ENCODE results near the gene PEX10. TPM values are rescaled to one million over a fixed set of nuclear protein-coding genes. Genes with fewer than 3 reads are reported as not detected.

The PEX10 gene
- polyA plus RNA-seq, 1 donor from 2014 or later: 30.1 TPM

GRCh38 chr1:2358651-2359640 is 53.4 kb downstream of the PEX10 start:
- no peak overlapping the region for H3K9ac ChIP-seq (ENCODE audit: low read length)
- H3F3A ChIP-seq (ENCODE audit: insufficient read depth, low read length, poor library complexity, severe bottlenecking): no peaks in the 10 kb centered on the region
- H3K79me2 ChIP-seq (replicated peaks; ENCODE audit: insufficient read depth, low read length): no peaks in the 10 kb centered on the region
- H3K4me3 ChIP-seq (ENCODE audit: low read length): no peak overlapping the region
- no peak overlapping the region for H2AFZ ChIP-seq (ENCODE audit: low read depth, low read length)
- H3K9me3 ChIP-seq (ENCODE audit: low read length): no peaks in the 10 kb centered on the region
- H3K9me2 ChIP-seq (ENCODE audit: insufficient read depth, low read length): no peaks in the 10 kb centered on the region
- no peak overlapping the region for H3K27ac ChIP-seq (ENCODE audit: low read length)
- TF ChIP-seq RAD21 (conservative IDR thresholded peaks at IDR 0.05) (no peak), REST (IDR thresholded peaks at IDR 0.05; ENCODE audit: borderline replicate concordance) (no peak), CTCF (IDR thresholded peaks at IDR 0.05; ENCODE audit: poor library complexity, severe bottlenecking) (no peak), MXI1 (conservative IDR thresholded peaks at IDR 0.05; ENCODE audit: poor library complexity, severe bottlenecking) (no peak), TAF1 (IDR thresholded peaks at IDR 0.05; ENCODE audit: low read depth) (no peak)
- H3K27me3 ChIP-seq (ENCODE audit: insufficient read depth, low read depth, low read length): no peaks in the 10 kb centered on the region
- no peak overlapping the region for H3K4me2 ChIP-seq (ENCODE audit: low read length)
- H3K36me3 ChIP-seq (ENCODE audit: insufficient read depth, low read length): no peaks in the 10 kb centered on the region
- H4K20me1 ChIP-seq (ENCODE audit: insufficient read depth): no peaks in the 10 kb centered on the region

- Histone ChIP-seq H3K4me2 (ENCODE audit: low read length) (no peak overlapping the region), H3K4me3 (ENCODE audit: low read length) (no peak overlapping the region), H3F3A (ENCODE audit: insufficient read depth, low read length, poor library complexity, severe bottlenecking) (no peaks in the 10 kb centered on the region), H3K27me3 (ENCODE audit: insufficient read depth, low read depth, low read length) (no peaks in the 10 kb centered on the region), H4K20me1 (ENCODE audit: insufficient read depth) (no peaks in the 10 kb centered on the region), H3K79me2 (replicated peaks; ENCODE audit: insufficient read depth, low read length) (no peaks in the 10 kb centered on the region), H3K9me3 (ENCODE audit: low read length) (no peaks in the 10 kb centered on the region), H3K27ac (ENCODE audit: low read length) (no peak overlapping the region), H3K36me3 (ENCODE audit: insufficient read depth, low read length) (no peaks in the 10 kb centered on the region), H2AFZ (ENCODE audit: low read depth, low read length) (no peak overlapping the region), H3K9me2 (ENCODE audit: insufficient read depth, low read length) (no peaks in the 10 kb centered on the region), H3K9ac (ENCODE audit: low read length) (no peak overlapping the region)
- TF ChIP-seq EP300 (conservative IDR thresholded peaks at IDR 0.05; ENCODE audit: poor library complexity, severe bottlenecking): no peak
- no peak for TF ChIP-seq REST (IDR thresholded peaks at IDR 0.05; ENCODE audit: borderline replicate concordance)
Observed at GRCh38 chr1:2358072-2358471, 54.3 kb downstream of the PEX10 start.

All from neural cell (in vitro differentiated cells).